Thyroid gland (tissue), 4 donors: Measurements from ENCODE around the gene TMEM209.

ENCODE experiments used
- POLR2A ChIP-seq, 2 donors: fragments of 450-650 bp; IDR thresholded peaks; one replicate each; pipeline ENCODE4 v1.6.1; 2017; ENCODE audit warnings: antibody characterized with exemption in 2 of 2, mild to moderate bottlenecking in 2 of 2, moderate library complexity in 1 of 2
- TF ChIP-seq, protein P1 (sequence below), 6 experiments: fragments of 200-600 bp in 3 of 6; fragments of 450-650 bp in 3 of 6; sonication (generic) in 3 of 6; IDR thresholded peaks; one replicate each; pipeline ENCODE4 v1.5.1; 2016 to 2019; ENCODE audit warnings: antibody characterized with exemption in 6 of 6, mild to moderate bottlenecking in 2 of 6, inconsistent platforms in 1 of 6, moderate library complexity in 1 of 6

- TF ChIP-seq, protein P1, sequence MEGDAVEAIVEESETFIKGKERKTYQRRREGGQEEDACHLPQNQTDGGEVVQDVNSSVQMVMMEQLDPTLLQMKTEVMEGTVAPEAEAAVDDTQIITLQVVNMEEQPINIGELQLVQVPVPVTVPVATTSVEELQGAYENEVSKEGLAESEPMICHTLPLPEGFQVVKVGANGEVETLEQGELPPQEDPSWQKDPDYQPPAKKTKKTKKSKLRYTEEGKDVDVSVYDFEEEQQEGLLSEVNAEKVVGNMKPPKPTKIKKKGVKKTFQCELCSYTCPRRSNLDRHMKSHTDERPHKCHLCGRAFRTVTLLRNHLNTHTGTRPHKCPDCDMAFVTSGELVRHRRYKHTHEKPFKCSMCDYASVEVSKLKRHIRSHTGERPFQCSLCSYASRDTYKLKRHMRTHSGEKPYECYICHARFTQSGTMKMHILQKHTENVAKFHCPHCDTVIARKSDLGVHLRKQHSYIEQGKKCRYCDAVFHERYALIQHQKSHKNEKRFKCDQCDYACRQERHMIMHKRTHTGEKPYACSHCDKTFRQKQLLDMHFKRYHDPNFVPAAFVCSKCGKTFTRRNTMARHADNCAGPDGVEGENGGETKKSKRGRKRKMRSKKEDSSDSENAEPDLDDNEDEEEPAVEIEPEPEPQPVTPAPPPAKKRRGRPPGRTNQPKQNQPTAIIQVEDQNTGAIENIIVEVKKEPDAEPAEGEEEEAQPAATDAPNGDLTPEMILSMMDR (IDR thresholded peaks at IDR 0.05) = no peak
- TF ChIP-seq POLR2A (IDR thresholded peaks at IDR 0.05) = no peak
These were observed 73.0 kb downstream of the TMEM209 start for GRCh38 chr7:130131964-130132875.
